ENCODE data around the gene ODF2L.

ODF2L gene

DNA sequence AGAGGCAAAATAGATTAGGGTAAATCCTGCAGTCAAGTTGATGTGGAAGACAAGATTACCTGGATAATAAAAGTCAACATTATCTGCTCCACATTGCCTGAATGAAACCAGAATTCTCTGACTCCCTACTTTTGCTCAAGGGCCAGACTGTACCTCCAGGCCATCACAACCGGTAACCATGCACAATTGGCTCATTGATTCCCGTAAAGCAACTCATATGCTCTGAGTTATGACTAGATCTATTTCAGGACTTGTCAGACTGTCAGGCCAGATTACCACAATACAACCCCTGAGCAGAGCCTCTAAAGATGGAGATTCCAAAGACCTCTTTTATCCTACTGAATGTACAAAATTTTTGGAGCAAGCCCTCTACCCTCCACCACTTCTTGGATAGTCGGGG, 90.4 kb downstream of the ODF2L start:
- Histone ChIP-seq H3K4me3 (ENCODE audit: low read depth, low read length) (no peak overlapping the region), H3K27ac (ENCODE audit: extremely low read depth, low read depth, low read length) (no peak overlapping the region), H3K4me1 (ENCODE audit: control insufficient read depth, insufficient read depth, low read length) (no peaks in the 10 kb centered on the region), H3K9me3 (ENCODE audit: control insufficient read depth, insufficient read depth, low read depth, low read length) (no peaks in the 10 kb centered on the region), H3K36me3 (ENCODE audit: control insufficient read depth in 2 of 2, insufficient read depth in 1 of 2, low read length in 2 of 2) (no peaks in the 10 kb centered on the region)
- POLR2A ChIA-PET = no interaction called here
- no peak for TF ChIP-seq ZNF175 (tag by site-specific recombination; IDR thresholded peaks at IDR 0.05)
- TF ChIP-seq, protein P1, sequence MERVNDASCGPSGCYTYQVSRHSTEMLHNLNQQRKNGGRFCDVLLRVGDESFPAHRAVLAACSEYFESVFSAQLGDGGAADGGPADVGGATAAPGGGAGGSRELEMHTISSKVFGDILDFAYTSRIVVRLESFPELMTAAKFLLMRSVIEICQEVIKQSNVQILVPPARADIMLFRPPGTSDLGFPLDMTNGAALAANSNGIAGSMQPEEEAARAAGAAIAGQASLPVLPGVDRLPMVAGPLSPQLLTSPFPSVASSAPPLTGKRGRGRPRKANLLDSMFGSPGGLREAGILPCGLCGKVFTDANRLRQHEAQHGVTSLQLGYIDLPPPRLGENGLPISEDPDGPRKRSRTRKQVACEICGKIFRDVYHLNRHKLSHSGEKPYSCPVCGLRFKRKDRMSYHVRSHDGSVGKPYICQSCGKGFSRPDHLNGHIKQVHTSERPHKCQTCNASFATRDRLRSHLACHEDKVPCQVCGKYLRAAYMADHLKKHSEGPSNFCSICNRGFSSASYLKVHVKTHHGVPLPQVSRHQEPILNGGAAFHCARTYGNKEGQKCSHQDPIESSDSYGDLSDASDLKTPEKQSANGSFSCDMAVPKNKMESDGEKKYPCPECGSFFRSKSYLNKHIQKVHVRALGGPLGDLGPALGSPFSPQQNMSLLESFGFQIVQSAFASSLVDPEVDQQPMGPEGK (tag by site-specific recombination; IDR thresholded peaks at IDR 0.05) = no peak
- TF ChIP-seq ZNF169 (tag by site-specific recombination; IDR thresholded peaks at IDR 0.05) = no peak
- TF ChIP-seq, protein P2, sequence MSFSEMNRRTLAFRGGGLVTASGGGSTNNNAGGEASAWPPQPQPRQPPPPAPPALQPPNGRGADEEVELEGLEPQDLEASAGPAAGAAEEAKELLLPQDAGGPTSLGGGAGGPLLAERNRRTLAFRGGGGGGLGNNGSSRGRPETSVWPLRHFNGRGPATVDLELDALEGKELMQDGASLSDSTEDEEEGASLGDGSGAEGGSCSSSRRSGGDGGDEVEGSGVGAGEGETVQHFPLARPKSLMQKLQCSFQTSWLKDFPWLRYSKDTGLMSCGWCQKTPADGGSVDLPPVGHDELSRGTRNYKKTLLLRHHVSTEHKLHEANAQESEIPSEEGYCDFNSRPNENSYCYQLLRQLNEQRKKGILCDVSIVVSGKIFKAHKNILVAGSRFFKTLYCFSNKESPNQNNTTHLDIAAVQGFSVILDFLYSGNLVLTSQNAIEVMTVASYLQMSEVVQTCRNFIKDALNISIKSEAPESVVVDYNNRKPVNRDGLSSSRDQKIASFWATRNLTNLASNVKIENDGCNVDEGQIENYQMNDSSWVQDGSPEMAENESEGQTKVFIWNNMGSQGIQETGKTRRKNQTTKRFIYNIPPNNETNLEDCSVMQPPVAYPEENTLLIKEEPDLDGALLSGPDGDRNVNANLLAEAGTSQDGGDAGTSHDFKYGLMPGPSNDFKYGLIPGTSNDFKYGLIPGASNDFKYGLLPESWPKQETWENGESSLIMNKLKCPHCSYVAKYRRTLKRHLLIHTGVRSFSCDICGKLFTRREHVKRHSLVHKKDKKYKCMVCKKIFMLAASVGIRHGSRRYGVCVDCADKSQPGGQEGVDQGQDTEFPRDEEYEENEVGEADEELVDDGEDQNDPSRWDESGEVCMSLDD (tag by site-specific recombination; IDR thresholded peaks at IDR 0.05) = no peak
- TF ChIP-seq ZNF266 (tag by site-specific recombination; IDR thresholded peaks at IDR 0.05; ENCODE audit: low read depth) = no peak
- TF ChIP-seq SALL2 (tag by site-specific recombination; IDR thresholded peaks at IDR 0.05; ENCODE audit: borderline replicate concordance) = no peak
- TF ChIP-seq ZBTB20 (tag by site-specific recombination; IDR thresholded peaks at IDR 0.05) = no peak
- no peak for TF ChIP-seq ZNF791 (tag by site-specific recombination; IDR thresholded peaks at IDR 0.05)
- TF ChIP-seq ZNF16 (tag by site-specific recombination; IDR thresholded peaks at IDR 0.05; ENCODE audit: low read depth) = no peak
- TF ChIP-seq ZNF548 (tag by site-specific recombination; IDR thresholded peaks at IDR 0.05) = no peak
- TF ChIP-seq SP7 (tag by site-specific recombination; IDR thresholded peaks at IDR 0.05) = no peak
- TF ChIP-seq, protein P3, sequence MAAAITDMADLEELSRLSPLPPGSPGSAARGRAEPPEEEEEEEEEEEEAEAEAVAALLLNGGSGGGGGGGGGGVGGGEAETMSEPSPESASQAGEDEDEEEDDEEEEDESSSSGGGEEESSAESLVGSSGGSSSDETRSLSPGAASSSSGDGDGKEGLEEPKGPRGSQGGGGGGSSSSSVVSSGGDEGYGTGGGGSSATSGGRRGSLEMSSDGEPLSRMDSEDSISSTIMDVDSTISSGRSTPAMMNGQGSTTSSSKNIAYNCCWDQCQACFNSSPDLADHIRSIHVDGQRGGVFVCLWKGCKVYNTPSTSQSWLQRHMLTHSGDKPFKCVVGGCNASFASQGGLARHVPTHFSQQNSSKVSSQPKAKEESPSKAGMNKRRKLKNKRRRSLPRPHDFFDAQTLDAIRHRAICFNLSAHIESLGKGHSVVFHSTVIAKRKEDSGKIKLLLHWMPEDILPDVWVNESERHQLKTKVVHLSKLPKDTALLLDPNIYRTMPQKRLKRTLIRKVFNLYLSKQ (tag by site-specific recombination; IDR thresholded peaks at IDR 0.05; ENCODE audit: borderline replicate concordance) = no peak
- TF ChIP-seq, protein P4, sequence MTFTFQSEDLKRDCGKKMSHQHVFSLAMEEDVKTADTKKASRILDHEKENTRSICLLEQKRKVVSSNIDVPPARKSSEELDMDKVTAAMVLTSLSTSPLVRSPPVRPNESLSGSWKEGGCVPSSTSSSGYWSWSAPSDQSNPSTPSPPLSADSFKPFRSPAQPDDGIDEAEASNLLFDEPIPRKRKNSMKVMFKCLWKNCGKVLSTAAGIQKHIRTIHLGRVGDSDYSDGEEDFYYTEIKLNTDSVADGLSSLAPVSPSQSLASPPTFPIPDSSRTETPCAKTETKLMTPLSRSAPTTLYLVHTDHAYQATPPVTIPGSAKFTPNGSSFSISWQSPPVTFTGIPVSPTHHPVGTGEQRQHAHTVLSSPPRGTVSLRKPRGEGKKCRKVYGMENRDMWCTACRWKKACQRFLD (tag by site-specific recombination; IDR thresholded peaks at IDR 0.05) = no peak
- TF ChIP-seq ZNF121 (tag by site-specific recombination; IDR thresholded peaks at IDR 0.05) = no peak
- TF ChIP-seq KLF10 (tag by site-specific recombination; IDR thresholded peaks at IDR 0.05) = no peak
- no peak for TF ChIP-seq ZNF792 (tag by site-specific recombination; IDR thresholded peaks at IDR 0.05)
- no peak for TF ChIP-seq ZNF621 (tag by site-specific recombination; IDR thresholded peaks at IDR 0.05)
- CTCF ChIA-PET = no interaction called here

DNA sequence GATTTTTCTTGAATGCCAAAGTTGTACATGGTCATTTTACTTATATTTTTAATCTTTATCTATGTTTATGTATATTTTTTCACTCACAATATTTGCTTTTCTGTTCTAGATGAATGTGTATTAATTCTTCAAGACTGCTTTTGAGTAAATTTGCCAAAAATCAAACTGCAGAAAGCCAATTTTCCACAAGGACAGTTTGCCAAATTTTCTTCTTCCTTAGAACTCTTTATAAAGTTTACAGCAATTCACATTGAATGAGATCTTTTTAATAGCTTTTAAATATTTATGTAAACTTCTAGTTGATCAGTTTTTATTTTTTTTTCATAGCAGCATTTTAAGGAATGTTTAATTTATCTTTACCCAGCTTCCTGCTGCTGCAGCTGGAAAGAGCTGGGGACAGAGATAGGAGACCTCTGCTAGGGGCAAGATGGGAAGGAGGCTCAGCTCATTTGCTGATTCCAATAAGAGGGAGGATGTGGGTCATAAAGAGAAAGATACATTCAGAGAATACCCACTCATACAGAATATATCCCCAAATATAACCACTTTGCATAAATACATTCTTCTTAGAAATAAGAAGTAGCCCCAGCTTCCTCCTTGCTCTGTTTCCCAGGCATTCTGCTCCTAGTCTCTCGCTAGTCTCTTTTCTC, 93.0 kb downstream of the ODF2L start:
- ChIA-PET POLR2A (no interaction called here), CTCF (interaction anchor here (0.7 kb wide), 1 partner anchor 197 kb away, joined by 4 read pairs; no protein-coding TSS in a partner anchor)
- H3K27ac ChIP-seq (ENCODE audit: extremely low read depth, low read depth, low read length) = no peak overlapping the region
- no peaks in the 10 kb centered on the region for H3K36me3 ChIP-seq (ENCODE audit: control insufficient read depth in 2 of 2, insufficient read depth in 1 of 2, low read length in 2 of 2)
- H3K4me3 ChIP-seq (ENCODE audit: low read depth, low read length) = no peak overlapping the region
- no peaks in the 10 kb centered on the region for H3K9me3 ChIP-seq (ENCODE audit: control insufficient read depth, insufficient read depth, low read depth, low read length)
- H3K4me1 ChIP-seq (ENCODE audit: control insufficient read depth, insufficient read depth, low read length) = no peaks in the 10 kb centered on the region
- TF ChIP-seq, protein P5, sequence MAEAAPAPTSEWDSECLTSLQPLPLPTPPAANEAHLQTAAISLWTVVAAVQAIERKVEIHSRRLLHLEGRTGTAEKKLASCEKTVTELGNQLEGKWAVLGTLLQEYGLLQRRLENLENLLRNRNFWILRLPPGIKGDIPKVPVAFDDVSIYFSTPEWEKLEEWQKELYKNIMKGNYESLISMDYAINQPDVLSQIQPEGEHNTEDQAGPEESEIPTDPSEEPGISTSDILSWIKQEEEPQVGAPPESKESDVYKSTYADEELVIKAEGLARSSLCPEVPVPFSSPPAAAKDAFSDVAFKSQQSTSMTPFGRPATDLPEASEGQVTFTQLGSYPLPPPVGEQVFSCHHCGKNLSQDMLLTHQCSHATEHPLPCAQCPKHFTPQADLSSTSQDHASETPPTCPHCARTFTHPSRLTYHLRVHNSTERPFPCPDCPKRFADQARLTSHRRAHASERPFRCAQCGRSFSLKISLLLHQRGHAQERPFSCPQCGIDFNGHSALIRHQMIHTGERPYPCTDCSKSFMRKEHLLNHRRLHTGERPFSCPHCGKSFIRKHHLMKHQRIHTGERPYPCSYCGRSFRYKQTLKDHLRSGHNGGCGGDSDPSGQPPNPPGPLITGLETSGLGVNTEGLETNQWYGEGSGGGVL (tag by site-specific recombination; IDR thresholded peaks at IDR 0.05) = no peak
- TF ChIP-seq ZNF626 (tag by site-specific recombination; IDR thresholded peaks at IDR 0.05) (no peak), ZBTB48 (tag by site-specific recombination; IDR thresholded peaks at IDR 0.05) (no peak), ZNF239 (tag by site-specific recombination; IDR thresholded peaks at IDR 0.05) (no peak), ZNF791 (tag by site-specific recombination; IDR thresholded peaks at IDR 0.05) (no peak), GLIS1 (tag by site-specific recombination; IDR thresholded peaks at IDR 0.05) (no peak), ZNF561 (tag by site-specific recombination; IDR thresholded peaks at IDR 0.05; ENCODE audit: borderline replicate concordance) (no peak), ZBTB20 (tag by site-specific recombination; IDR thresholded peaks at IDR 0.05) (no peak)
- TF ChIP-seq, protein P6, sequence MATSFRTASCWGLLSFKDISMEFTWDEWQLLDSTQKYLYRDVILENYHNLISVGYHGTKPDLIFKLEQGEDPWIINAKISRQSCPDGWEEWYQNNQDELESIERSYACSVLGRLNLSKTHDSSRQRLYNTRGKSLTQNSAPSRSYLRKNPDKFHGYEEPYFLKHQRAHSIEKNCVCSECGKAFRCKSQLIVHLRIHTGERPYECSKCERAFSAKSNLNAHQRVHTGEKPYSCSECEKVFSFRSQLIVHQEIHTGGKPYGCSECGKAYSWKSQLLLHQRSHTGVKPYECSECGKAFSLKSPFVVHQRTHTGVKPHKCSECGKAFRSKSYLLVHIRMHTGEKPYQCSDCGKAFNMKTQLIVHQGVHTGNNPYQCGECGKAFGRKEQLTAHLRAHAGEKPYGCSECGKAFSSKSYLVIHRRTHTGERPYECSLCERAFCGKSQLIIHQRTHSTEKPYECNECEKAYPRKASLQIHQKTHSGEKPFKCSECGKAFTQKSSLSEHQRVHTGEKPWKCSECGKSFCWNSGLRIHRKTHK (tag by site-specific recombination; IDR thresholded peaks at IDR 0.05) = no peak
